ENCODE data around the gene NTRK2.

Gene NTRK2

GRCh38 chr9:85016384-85017006 lies 347.0 kb downstream of the NTRK2 start:
- TF ChIP-seq, protein P1, sequence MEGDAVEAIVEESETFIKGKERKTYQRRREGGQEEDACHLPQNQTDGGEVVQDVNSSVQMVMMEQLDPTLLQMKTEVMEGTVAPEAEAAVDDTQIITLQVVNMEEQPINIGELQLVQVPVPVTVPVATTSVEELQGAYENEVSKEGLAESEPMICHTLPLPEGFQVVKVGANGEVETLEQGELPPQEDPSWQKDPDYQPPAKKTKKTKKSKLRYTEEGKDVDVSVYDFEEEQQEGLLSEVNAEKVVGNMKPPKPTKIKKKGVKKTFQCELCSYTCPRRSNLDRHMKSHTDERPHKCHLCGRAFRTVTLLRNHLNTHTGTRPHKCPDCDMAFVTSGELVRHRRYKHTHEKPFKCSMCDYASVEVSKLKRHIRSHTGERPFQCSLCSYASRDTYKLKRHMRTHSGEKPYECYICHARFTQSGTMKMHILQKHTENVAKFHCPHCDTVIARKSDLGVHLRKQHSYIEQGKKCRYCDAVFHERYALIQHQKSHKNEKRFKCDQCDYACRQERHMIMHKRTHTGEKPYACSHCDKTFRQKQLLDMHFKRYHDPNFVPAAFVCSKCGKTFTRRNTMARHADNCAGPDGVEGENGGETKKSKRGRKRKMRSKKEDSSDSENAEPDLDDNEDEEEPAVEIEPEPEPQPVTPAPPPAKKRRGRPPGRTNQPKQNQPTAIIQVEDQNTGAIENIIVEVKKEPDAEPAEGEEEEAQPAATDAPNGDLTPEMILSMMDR (conservative IDR thresholded peaks at IDR 0.05), result no peak
- no peak overlapping the region for H3K27ac ChIP-seq

DNA sequence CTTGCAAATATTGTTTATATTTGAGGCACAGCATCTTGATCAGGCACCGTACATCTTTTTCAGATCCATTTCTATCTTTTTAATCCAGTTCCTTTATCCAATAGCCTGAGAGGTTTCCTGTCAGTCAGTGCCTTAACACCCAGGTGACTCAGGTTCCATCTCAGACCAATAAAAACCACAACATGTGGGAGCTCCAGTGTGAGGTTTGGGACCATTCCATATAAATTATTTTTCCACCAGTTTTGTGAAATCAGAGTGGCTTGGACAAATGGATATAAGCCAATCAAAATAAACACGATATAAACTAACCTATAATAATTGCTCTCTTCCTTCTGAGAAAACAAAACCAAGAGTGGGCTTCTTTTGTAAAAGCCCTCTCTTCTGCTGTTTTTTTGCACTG lies 351.3 kb downstream of the NTRK2 start:
- TF ChIP-seq, protein P1 (conservative IDR thresholded peaks at IDR 0.05), result no peak

DNA sequence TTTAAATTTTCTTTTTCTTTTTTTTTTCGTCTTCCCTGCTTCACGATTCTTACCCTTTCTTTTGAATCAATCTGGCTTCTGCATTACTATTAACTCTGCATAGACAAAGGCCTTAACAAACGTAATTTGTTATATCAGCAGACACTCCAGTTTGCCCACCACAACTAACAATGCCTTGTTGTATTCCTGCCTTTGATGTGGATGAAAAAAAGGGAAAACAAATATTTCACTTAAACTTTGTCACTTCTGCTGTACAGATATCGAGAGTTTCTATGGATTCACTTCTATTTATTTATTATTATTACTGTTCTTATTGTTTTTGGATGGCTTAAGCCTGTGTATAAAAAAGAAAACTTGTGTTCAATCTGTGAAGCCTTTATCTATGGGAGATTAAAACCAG lies 352.2 kb downstream of the NTRK2 start:
- TF ChIP-seq, protein P1 (conservative IDR thresholded peaks at IDR 0.05), result no peak
- no peak overlapping the region for H3K27ac ChIP-seq

More for the DNA sequence above, 351.3 kb downstream of the NTRK2 start:
- H3K27ac ChIP-seq, result no peak overlapping the region

GRCh38 chr9:85024374-85024773 lies 354.8 kb downstream of the NTRK2 start:
- TF ChIP-seq, protein P1 (conservative IDR thresholded peaks at IDR 0.05), result peak; percentile 64
- H3K27ac ChIP-seq, result no peak overlapping the region

DNA sequence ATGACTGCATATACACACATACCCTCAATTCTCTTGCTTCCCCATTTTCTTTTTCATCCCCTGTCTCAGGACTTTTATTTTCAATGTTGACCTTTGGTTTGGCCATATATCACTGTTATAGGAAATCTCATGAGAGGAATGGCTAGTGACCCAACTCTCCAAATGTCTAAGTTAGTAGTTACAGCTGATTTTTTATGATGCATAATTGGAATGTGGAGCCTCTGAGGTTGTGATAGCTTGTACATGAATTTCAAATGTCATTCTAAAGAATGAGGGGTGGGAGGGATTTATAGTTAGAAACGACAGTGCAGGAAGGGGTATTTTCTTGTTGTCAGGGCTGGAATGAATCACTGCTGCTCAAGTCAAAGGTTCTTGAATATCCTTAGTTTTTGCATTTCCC lies 356.1 kb downstream of the NTRK2 start:
- no peak overlapping the region for H3K27ac ChIP-seq
- TF ChIP-seq, protein P1 (conservative IDR thresholded peaks at IDR 0.05), result no peak

DNA sequence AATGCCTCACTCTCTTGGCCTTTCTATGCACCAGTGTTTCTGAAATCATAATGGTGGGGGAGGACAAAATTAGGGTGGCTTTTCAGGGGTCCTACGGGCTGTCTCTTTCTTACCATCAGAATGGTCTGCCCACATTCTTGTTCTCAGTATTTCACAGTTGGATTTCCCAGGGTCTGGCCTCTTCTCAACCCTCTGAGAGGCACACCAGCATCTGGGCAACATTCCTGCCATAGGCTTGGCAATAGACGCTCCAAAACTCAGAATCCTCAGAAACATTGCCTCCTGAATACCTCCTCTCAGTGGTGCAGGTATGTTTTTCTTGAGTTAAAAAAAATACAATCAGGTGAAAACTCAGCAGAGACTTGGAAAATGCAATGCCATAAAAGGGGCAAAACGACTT lies 358.3 kb downstream of the NTRK2 start:
- TF ChIP-seq, protein P1 (conservative IDR thresholded peaks at IDR 0.05), result no peak
- no peak overlapping the region for H3K27ac ChIP-seq

DNA sequence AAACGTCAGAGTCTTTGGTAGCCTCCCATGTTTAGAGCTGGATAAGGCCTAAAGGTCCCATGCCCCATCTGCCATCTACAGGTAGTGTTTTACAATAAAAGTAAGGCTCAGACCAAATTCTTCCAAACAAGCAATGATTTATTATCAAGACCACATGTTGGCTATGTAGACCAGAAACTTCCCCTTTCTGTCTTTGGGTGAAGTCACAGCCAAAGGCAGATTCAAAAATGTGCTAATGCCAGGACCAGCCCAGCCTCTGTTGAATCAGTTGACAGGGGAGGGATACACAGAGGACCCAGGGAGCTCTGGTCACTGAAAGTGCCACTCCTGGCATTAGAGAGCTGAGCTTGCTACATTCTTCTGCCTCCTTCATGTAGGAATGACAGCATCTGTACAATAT lies 360.8 kb downstream of the NTRK2 start:
- TF ChIP-seq, protein P1 (conservative IDR thresholded peaks at IDR 0.05), result no peak
- no peak overlapping the region for H3K27ac ChIP-seq
